Gastrocnemius medialis (tissue), 4 donors: ENCODE measurements around the gene SLC1A2. TPM values are rescaled to one million over a fixed set of nuclear protein-coding genes. Genes with fewer than 3 reads are reported as not detected.

Experiments used
- ATAC-seq, 2 donors: fragments of 150-250 bp; one replicate each; pipeline ENCODE4 v1.9.1; 2016
- DNase-seq, 2 donors: peaks; one replicate each; pipeline ENCODE4 v3.0.0-alpha.2; 2019
- H3K27ac ChIP-seq, 4 donors: fragments of 200-600 bp; sonication (generic); 1 replicate in 1 of 4; 2 replicates in 3 of 4; pipeline ENCODE4 v1.5.1; 2016 to 2018; ENCODE audit warnings: mild to moderate bottlenecking in 2 of 4, moderate library complexity in 1 of 4
- H3K27me3 ChIP-seq, 3 donors: fragments of 200-600 bp; sonication (generic) in 2 of 3; 1 replicate in 1 of 3; 2 replicates in 2 of 3; pipeline versions ENCODE4 v1.5.1 to v1.6.0; 2016 to 2019; ENCODE audit warnings: mild to moderate bottlenecking in 1 of 3, moderate library complexity in 1 of 3
- H3K36me3 ChIP-seq, 2 donors: fragments of 200-600 bp; sonication (generic) in 1 of 2; one replicate each; pipeline ENCODE4 v1.5.1; 2017 to 2018
- H3K4me1 ChIP-seq, 2 donors: fragments of 200-600 bp; sonication (generic) in 1 of 2; one replicate each; pipeline ENCODE4 v1.5.1; 2016 to 2017; ENCODE audit warnings: mild to moderate bottlenecking in 2 of 2
- H3K4me3 ChIP-seq, 4 donors: fragments of 200-600 bp; sonication (generic) in 3 of 4; 1 replicate in 1 of 4; 2 replicates in 3 of 4; pipeline ENCODE4 v1.5.1; 2016 to 2019; ENCODE audit warnings: mild to moderate bottlenecking in 2 of 4
- H3K9me3 ChIP-seq, 3 donors: fragments of 200-600 bp; sonication (generic) in 2 of 3; 1 replicate in 1 of 3; 2 replicates in 2 of 3; pipeline ENCODE4 v1.5.1; 2016 to 2019
- POLR2A ChIP-seq, 2 donors: fragments of 450-650 bp; IDR thresholded peaks; one replicate each; pipeline ENCODE4 v1.6.1; 2017; ENCODE audit warnings: antibody characterized with exemption in 2 of 2, mild to moderate bottlenecking in 2 of 2, moderate library complexity in 2 of 2
- in situ Hi-C, 4 donors: fragments of 200-750 bp; cut with MboI; loops; one replicate each; pipeline versions ENCODE4 v1.15.0 to v1.8.0; 2017; ENCODE audit warnings: low sequenced_read_pairs in 4 of 4
- intact Hi-C: fragments of 100-400 bp; cut with DNase I; formaldehyde crosslinking; loops from one replicate; pipeline ENCODE4 v1.15.1; 2023; ENCODE audit warnings: low total_unique reads
- total RNA-seq, 4 donors: library from RNA; depleted of rRNA; stranded (reverse); fragments of >200 nt; gene quantifications; one replicate each; pipeline versions ENCODE4 v1.1.0 to v1.2.3, GENCODE V29; 2016
- TF ChIP-seq, protein P1 (sequence below), 5 experiments: fragments of 450-650 bp in 3 of 5; fragments of 200-600 bp in 2 of 5; sonication (generic) in 2 of 5; IDR thresholded peaks in 4 of 5; conservative IDR thresholded peaks in 1 of 5; 1 replicate in 4 of 5; 2 replicates in 1 of 5; pipeline ENCODE4 v1.5.1; 2016 to 2019; ENCODE audit warnings: antibody characterized with exemption in 5 of 5, mild to moderate bottlenecking in 3 of 5, moderate library complexity in 3 of 5

SLC1A2 gene
- total RNA-seq, 4 donors from 2014 or later: 0.15 to 1.1 (median 0.52) TPM

DNA sequence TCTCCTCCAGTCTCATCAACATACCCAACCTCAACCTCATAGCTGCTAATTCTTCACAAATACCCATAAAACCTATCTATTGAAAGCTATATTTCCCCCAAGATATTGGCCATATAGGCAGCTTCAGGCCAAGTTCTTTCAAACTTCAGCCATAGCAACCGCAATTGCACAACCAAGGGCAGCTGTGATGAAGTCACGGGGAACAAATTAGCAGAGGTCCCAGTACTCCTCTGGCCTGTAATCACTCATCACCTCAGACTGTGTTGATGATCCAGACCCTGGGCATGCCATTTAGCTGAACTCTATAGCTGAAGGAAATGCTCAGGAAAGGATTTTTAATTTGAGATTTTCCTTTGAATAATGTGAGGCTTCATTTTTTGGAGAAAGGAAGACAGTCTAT lies 84.1 kb downstream of the SLC1A2 start:
- H3K9me3 ChIP-seq: no peaks in the 10 kb centered on the region
- H3K36me3 ChIP-seq: no peaks in the 10 kb centered on the region
- H3K27me3 ChIP-seq: no peaks in the 10 kb centered on the region
- TF ChIP-seq, protein P1, sequence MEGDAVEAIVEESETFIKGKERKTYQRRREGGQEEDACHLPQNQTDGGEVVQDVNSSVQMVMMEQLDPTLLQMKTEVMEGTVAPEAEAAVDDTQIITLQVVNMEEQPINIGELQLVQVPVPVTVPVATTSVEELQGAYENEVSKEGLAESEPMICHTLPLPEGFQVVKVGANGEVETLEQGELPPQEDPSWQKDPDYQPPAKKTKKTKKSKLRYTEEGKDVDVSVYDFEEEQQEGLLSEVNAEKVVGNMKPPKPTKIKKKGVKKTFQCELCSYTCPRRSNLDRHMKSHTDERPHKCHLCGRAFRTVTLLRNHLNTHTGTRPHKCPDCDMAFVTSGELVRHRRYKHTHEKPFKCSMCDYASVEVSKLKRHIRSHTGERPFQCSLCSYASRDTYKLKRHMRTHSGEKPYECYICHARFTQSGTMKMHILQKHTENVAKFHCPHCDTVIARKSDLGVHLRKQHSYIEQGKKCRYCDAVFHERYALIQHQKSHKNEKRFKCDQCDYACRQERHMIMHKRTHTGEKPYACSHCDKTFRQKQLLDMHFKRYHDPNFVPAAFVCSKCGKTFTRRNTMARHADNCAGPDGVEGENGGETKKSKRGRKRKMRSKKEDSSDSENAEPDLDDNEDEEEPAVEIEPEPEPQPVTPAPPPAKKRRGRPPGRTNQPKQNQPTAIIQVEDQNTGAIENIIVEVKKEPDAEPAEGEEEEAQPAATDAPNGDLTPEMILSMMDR (IDR thresholded peaks at IDR 0.05 in 4 of 5, conservative IDR thresholded peaks at IDR 0.05 in 1 of 5): no peak
- no peak for TF ChIP-seq POLR2A (IDR thresholded peaks at IDR 0.05)
- ATAC-seq (peak in 1 of 2 donors; percentile 35), DNase-seq (peak; percentile 16 to 28)
- in situ Hi-C loops (no loop called here), intact Hi-C loops (no loop called here)
- no peak overlapping the region for H3K27ac ChIP-seq
- H3K4me1 ChIP-seq: peaks cover 0 to 8% of the 10 kb centered on the region in 2 donors
- no peak overlapping the region for H3K4me3 ChIP-seq

GRCh38 chr11:35334385-35335090 lies 84.8 kb downstream of the SLC1A2 start:
- Histone ChIP-seq H3K36me3 (no peaks in the 10 kb centered on the region), H3K27me3 (no peaks in the 10 kb centered on the region), H3K4me1 (peaks cover 0 to 3% of the 10 kb centered on the region in 2 donors), H3K9me3 (no peaks in the 10 kb centered on the region), H3K4me3 (no peak overlapping the region), H3K27ac (no peak overlapping the region)
- intact Hi-C loops: no loop called here
- in situ Hi-C loops: no loop called here
- DNase-seq: no peak
- no peak for ATAC-seq
- TF ChIP-seq POLR2A (IDR thresholded peaks at IDR 0.05): no peak
- TF ChIP-seq, protein P1 (IDR thresholded peaks at IDR 0.05 in 4 of 5, conservative IDR thresholded peaks at IDR 0.05 in 1 of 5): no peak

DNA sequence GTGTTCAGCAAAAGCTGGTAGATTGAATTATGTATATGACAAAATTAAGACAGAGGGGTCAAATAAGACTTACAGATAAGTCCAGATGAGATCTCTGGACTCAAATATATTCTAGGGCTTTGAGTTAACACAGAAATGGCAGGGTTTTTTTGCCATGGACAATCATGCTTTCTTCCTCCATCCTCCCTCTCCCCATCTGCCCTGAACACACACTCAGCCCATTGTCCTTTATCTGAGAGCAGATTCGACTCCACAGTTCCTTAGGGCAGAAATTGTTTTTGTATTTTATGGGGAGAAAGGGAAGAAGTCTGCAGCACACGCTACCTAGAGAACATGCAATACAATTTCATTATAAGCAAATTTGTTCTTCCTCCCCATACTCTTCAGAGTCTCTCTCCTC lies 86.8 kb downstream of the SLC1A2 start:
- TF ChIP-seq POLR2A (IDR thresholded peaks at IDR 0.05): no peak
- TF ChIP-seq, protein P1 (IDR thresholded peaks at IDR 0.05 in 4 of 5, conservative IDR thresholded peaks at IDR 0.05 in 1 of 5): no peak
- ATAC-seq (no peak), DNase-seq (no peak)
- no peaks in the 10 kb centered on the region for H3K36me3 ChIP-seq
- in situ Hi-C loops (no loop called here), intact Hi-C loops (no loop called here)
- H3K4me3 ChIP-seq: no peak overlapping the region
- no peak overlapping the region for H3K27ac ChIP-seq
- no peaks in the 10 kb centered on the region for H3K9me3 ChIP-seq
- H3K4me1 ChIP-seq: peaks cover 0 to 3% of the 10 kb centered on the region in 2 donors
- no peaks in the 10 kb centered on the region for H3K27me3 ChIP-seq

GRCh38 chr11:35330931-35331330 lies 88.4 kb downstream of the SLC1A2 start:
- in situ Hi-C loops: no loop called here
- no peaks in the 10 kb centered on the region for H3K9me3 ChIP-seq
- TF ChIP-seq, protein P1 (IDR thresholded peaks at IDR 0.05 in 4 of 5, conservative IDR thresholded peaks at IDR 0.05 in 1 of 5): no peak
- no peak for TF ChIP-seq POLR2A (IDR thresholded peaks at IDR 0.05)
- H3K27ac ChIP-seq: no peak overlapping the region
- H3K4me3 ChIP-seq: no peak overlapping the region
- intact Hi-C loops: no loop called here
- DNase-seq (no peak), ATAC-seq (no peak)
- no peaks in the 10 kb centered on the region for H3K4me1 ChIP-seq
- H3K27me3 ChIP-seq: no peaks in the 10 kb centered on the region
- H3K36me3 ChIP-seq: no peaks in the 10 kb centered on the region
